ENCODE results near the gene HS6ST3. TPM values are rescaled to one million over a fixed set of nuclear protein-coding genes. Genes with fewer than 3 reads are reported as not detected.
"Not testable (repeated sequence)": the region's sequence is repeated elsewhere in the genome, so short reads cannot be mapped to it uniquely, and the experiment has no call there.

The HS6ST3 gene
- 0.36 TPM in 1 of 2 replicates, not detected in the other for total RNA-seq (ENCODE audit: low replicate concordance)

- no peak for TF ChIP-seq CTCF (IDR thresholded peaks at IDR 0.05; ENCODE audit: insufficient read depth, low read length)
- DNase-seq (ENCODE audit: low read depth): no peak
- peak within 1 kb of the TSS; percentile 64 for H3K4me3 ChIP-seq (ENCODE audit: low read depth, low read length)
Measured at GRCh38 chr13:96089749-96090239, at the start of gene HS6ST3. TSS of gene HS6ST3 (plus strand) at chr13:96090107.

GRCh38 chr13:96041326-96042110, 48.4 kb upstream of the HS6ST3 start:
- no peak for DNase-seq (ENCODE audit: low read depth)
- no peak overlapping the region for H3K4me3 ChIP-seq (ENCODE audit: low read depth, low read length)
- TF ChIP-seq CTCF (IDR thresholded peaks at IDR 0.05; ENCODE audit: insufficient read depth, low read length): no peak

DNA sequence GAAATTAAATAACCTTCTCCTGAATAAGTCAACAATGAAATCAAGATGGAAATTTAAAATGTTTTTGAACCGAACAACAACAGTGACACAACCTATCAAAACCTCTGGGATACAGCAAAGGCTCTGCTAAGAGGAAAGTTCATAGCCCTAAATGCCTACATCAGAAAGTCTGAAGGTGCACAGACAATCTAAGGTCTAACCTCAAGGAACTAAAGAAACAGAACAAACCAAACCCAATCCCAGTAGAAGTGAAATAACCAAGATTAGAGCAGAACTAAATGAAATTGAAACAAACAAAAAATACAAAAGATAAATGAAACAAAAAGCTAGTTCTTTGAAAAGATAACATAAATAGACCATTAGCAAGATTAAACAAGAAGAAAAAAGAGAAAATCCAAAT, 45.7 kb upstream of the HS6ST3 start:
- TF ChIP-seq CTCF (IDR thresholded peaks at IDR 0.05; ENCODE audit: insufficient read depth, low read length): no peak
- H3K4me3 ChIP-seq (ENCODE audit: low read depth, low read length): no peak overlapping the region
- no peak for DNase-seq (ENCODE audit: low read depth)

- not testable (repeated sequence) for H3K4me3 ChIP-seq (ENCODE audit: low read depth, low read length); DNase-seq (ENCODE audit: low read depth)
Measured at GRCh38 chr13:96046449-96047126, 43.3 kb upstream of the HS6ST3 start.

GRCh38 chr13:96050955-96051354, 39.0 kb upstream of the HS6ST3 start:
- not testable (repeated sequence) for DNase-seq (ENCODE audit: low read depth); H3K4me3 ChIP-seq (ENCODE audit: low read depth, low read length)

- DNase-seq (ENCODE audit: low read depth); H3K4me3 ChIP-seq (ENCODE audit: low read depth, low read length): not testable (repeated sequence)
Measured at GRCh38 chr13:96051491-96051890, 38.4 kb upstream of the HS6ST3 start.

DNA sequence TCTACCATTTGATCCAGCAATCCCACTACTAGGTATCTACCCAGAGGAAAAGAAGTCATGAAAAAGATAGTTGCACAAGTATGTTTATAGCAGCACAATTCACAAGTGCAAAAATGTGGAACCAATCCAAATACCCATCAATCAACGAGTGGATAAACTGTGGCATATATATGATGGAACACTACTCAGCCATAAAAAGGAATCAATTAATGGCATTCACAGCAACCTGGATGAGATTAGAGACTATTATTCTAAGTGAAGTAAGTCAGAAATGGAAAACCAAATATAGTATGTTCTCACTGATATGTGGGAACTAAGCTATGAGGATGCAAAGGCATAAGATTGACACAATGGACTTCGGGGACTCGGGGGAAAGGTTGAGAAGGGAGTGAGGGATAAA, 38.0 kb upstream of the HS6ST3 start:
- DNase-seq (ENCODE audit: low read depth): not testable (repeated sequence)
- peak overlapping the region; percentile 42 for H3K4me3 ChIP-seq (ENCODE audit: low read depth, low read length)

GRCh38 chr13:96052656-96053002, 37.3 kb upstream of the HS6ST3 start:
- peak; percentile 67 for DNase-seq (ENCODE audit: low read depth)
- no peak for TF ChIP-seq CTCF (IDR thresholded peaks at IDR 0.05; ENCODE audit: insufficient read depth, low read length)
- peak overlapping the region; percentile 92 for H3K4me3 ChIP-seq (ENCODE audit: low read depth, low read length)
